ENCODE data around the gene EEPD1.

GRCh38 chr7:36273836-36274235 is 120.8 kb downstream of the EEPD1 start:
- TF ChIP-seq EZH2 (IDR thresholded peaks at IDR 0.05) (no peak), FOXP2 (optimal IDR thresholded peaks at IDR 0.05; ENCODE audit: control extremely low read depth, extremely low read length, insufficient read depth) (no peak)

Measured in SK-N-MC (cell line).